Progenitor cell of endocrine pancreas (in vitro differentiated cells): ENCODE data around the gene NOP53. TPM values are rescaled to one million over a fixed set of nuclear protein-coding genes. Genes with fewer than 3 reads are reported as not detected.
A peak's percentile ranks its signal among the peaks of the same experiment; 100 is the strongest.

Experiments
- DNase-seq: peaks from one replicate; pipeline ENCODE4 v3.0.0; 2021; ENCODE audit warnings: low spot score; ENCODE audit not compliant: unreplicated experiment
- H3K27ac Mint-ChIP-seq: 2 replicates; pipeline ENCODE4 v1.8.0; 2021; ENCODE audit warnings: mild to moderate bottlenecking, moderate library complexity, mixed read lengths
- H3K27me3 Mint-ChIP-seq: 2 replicates; pipeline ENCODE4 v1.8.0; 2021; ENCODE audit warnings: mixed read lengths
- H3K36me3 Mint-ChIP-seq: 2 replicates; pipeline ENCODE4 v1.8.0; 2022; ENCODE audit warnings: mixed read lengths; ENCODE audit not compliant: insufficient read depth
- H3K4me1 Mint-ChIP-seq: 2 replicates; pipeline ENCODE4 v1.8.0; 2021; ENCODE audit warnings: low read depth, mixed read lengths
- H3K4me3 Mint-ChIP-seq: 2 replicates; pipeline ENCODE4 v1.8.0; 2021; ENCODE audit warnings: low read depth, mild to moderate bottlenecking, moderate library complexity, mixed read lengths
- H3K9me3 Mint-ChIP-seq: 2 replicates; pipeline ENCODE4 v1.8.0; 2021; ENCODE audit warnings: low read depth, mixed read lengths
- CTCF ChIP-seq: fragments of 200-600 bp; sonication (generic); IDR thresholded peaks from one replicate; pipeline ENCODE4 v1.5.0; 2021; ENCODE audit warnings: antibody characterized with exemption, mild to moderate bottlenecking; ENCODE audit not compliant: unreplicated experiment
- total RNA-seq: library from RNA; stranded (reverse); gene quantifications from 2 replicates; pipeline ENCODE4 v1.2.1, GENCODE V29; 2021

The NOP53 gene
- total RNA-seq, 1 donor from 2014 or later, result 301 TPM

- DNase-seq, result peak; percentile 59
- no peaks in the 10 kb centered on the region for H3K4me1 Mint-ChIP-seq
Measured at GRCh38 chr19:47699360-47699917, 45.9 kb upstream of the NOP53 start.

GRCh38 chr19:47700934-47701716, 44.2 kb upstream of the NOP53 start:
- no peak for TF ChIP-seq CTCF
- no peak for DNase-seq
- H3K9me3 Mint-ChIP-seq, result no peaks in the 10 kb centered on the region

More at GRCh38 chr19:47699360-47699917, 45.9 kb upstream of the NOP53 start:
- no peaks in the 10 kb centered on the region for H3K9me3 Mint-ChIP-seq
- no peak overlapping the region for H3K4me3 Mint-ChIP-seq
- peaks cover 19% of the 10 kb centered on the region for H3K36me3 Mint-ChIP-seq
- H3K27me3 Mint-ChIP-seq, result no peaks in the 10 kb centered on the region
- peak; percentile 76 for TF ChIP-seq CTCF
- H3K27ac Mint-ChIP-seq, result no peak overlapping the region

GRCh38 chr19:47701717-47702552, 43.4 kb upstream of the NOP53 start:
- H3K27me3 Mint-ChIP-seq, result peaks cover 2% of the 10 kb centered on the region
- H3K27ac Mint-ChIP-seq, result no peak overlapping the region
- TF ChIP-seq CTCF, result no peak
- H3K4me3 Mint-ChIP-seq, result no peak overlapping the region
- H3K4me1 Mint-ChIP-seq, result no peaks in the 10 kb centered on the region
- peaks cover 16% of the 10 kb centered on the region for H3K36me3 Mint-ChIP-seq
- DNase-seq, result no peak
- no peaks in the 10 kb centered on the region for H3K9me3 Mint-ChIP-seq

More at GRCh38 chr19:47700934-47701716, 44.2 kb upstream of the NOP53 start:
- no peak overlapping the region for H3K4me3 Mint-ChIP-seq
- no peak overlapping the region for H3K27ac Mint-ChIP-seq
- H3K36me3 Mint-ChIP-seq, result peaks cover 16% of the 10 kb centered on the region
- no peaks in the 10 kb centered on the region for H3K4me1 Mint-ChIP-seq
- no peaks in the 10 kb centered on the region for H3K27me3 Mint-ChIP-seq

- no peak for TF ChIP-seq CTCF
- Mint-ChIP-seq H3K27ac (no peak overlapping the region), H3K36me3 (peaks cover 16% of the 10 kb centered on the region), H3K4me1 (no peaks in the 10 kb centered on the region), H3K4me3 (no peak overlapping the region), H3K27me3 (peaks cover 8% of the 10 kb centered on the region), H3K9me3 (no peaks in the 10 kb centered on the region)
- no peak for DNase-seq
Measured at GRCh38 chr19:47702671-47703070, 42.7 kb upstream of the NOP53 start.

- DNase-seq, result no peak
- Mint-ChIP-seq H3K4me3 (no peak overlapping the region), H3K36me3 (peaks cover 16% of the 10 kb centered on the region), H3K9me3 (no peaks in the 10 kb centered on the region), H3K27me3 (peaks cover 8% of the 10 kb centered on the region), H3K27ac (no peak overlapping the region), H3K4me1 (no peaks in the 10 kb centered on the region)
- no peak for TF ChIP-seq CTCF
Measured at GRCh38 chr19:47703301-47703700, 42.0 kb upstream of the NOP53 start.
